Measurements from ENCODE around the gene TP53INP2. TPM values are rescaled to one million over a fixed set of nuclear protein-coding genes. Genes with fewer than 3 reads are reported as not detected.
A peak's percentile ranks its signal among the peaks of the same experiment; 100 is the strongest.
"Not testable (repeated sequence)": the region's sequence is repeated elsewhere in the genome, so short reads cannot be mapped to it uniquely, and the experiment has no call there.

Gene TP53INP2
- total RNA-seq (10 to 100 TPM in 4 of 5 donors, 1 to 10 TPM in 1; 8.4 to 63.1 (median 28.0) TPM), polyA plus RNA-seq (10 to 100 TPM; 11.6 to 28.0 (median 25.0) TPM)
- long read RNA-seq, donor 1, full-length matches to known transcripts, result 1 of 1 reads
- long read RNA-seq, donor 1, partial matches to known transcripts, result 0 of 1 reads
- long read RNA-seq, donor 1, other reads (novel, unspliced or antisense), result 0 of 1 reads
- long read RNA-seq, donor 2, partial matches to known transcripts, result 13 of 28 reads
- long read RNA-seq, donor 2, other reads (novel, unspliced or antisense), result 15 of 28 reads
- long read RNA-seq, donor 3, result 0 reads
- long read RNA-seq, donor 4, result 0 reads
- long read RNA-seq, donor 5, partial matches to known transcripts, result 5 of 5 reads
- long read RNA-seq, donor 5, other reads (novel, unspliced or antisense), result 0 of 5 reads
- long read RNA-seq, donor 6, partial matches to known transcripts, result 10 of 10 reads
- long read RNA-seq, donor 6, other reads (novel, unspliced or antisense), result 0 of 10 reads
- long read RNA-seq, donor 7, full-length matches to known transcripts, result 1 of 12 reads
- long read RNA-seq, donor 7, partial matches to known transcripts, result 11 of 12 reads
- long read RNA-seq, donor 7, other reads (novel, unspliced or antisense), result 0 of 12 reads
- long read RNA-seq, donor 8, result 0 reads
- long read RNA-seq, donor 9, result 0 reads
- long read RNA-seq, donor 10, result 0 reads

- Histone ChIP-seq H3K36me3 (no peaks in the 10 kb centered on the region), H3K27me3 (no peaks in the 10 kb centered on the region), H3K27ac (peak within 1 kb of the TSS; percentile 96 to 100 (median 99)), H3K4me3 (peak within 1 kb of the TSS; percentile 46 to 96 (median 78)), H3K4me1 (peaks cover 19 to 52% (median 37%) of the 10 kb centered on the region in 4 donors), H3K9me3 (no peaks in the 10 kb centered on the region)
- WGBS, 5 donors, result 0 to 3% (median 1%) methylated on average over 17 to 82 of the region's 82 CpGs
- peak; percentile 96 to 97 for DNase-seq
- intact Hi-C loops (cut with DNase I; ENCODE audit: low total_unique reads), result no loop called here
- TF ChIP-seq EP300 (IDR thresholded peaks at IDR 0.05) (no peak), POLR2AphosphoS5 (IDR thresholded peaks at IDR 0.05) (peak; percentile 69 to 88 (median 84)), POLR2A (IDR thresholded peaks at IDR 0.05) (peak in 1 of 4 donors; percentile 17)
- TF ChIP-seq, protein P1, sequence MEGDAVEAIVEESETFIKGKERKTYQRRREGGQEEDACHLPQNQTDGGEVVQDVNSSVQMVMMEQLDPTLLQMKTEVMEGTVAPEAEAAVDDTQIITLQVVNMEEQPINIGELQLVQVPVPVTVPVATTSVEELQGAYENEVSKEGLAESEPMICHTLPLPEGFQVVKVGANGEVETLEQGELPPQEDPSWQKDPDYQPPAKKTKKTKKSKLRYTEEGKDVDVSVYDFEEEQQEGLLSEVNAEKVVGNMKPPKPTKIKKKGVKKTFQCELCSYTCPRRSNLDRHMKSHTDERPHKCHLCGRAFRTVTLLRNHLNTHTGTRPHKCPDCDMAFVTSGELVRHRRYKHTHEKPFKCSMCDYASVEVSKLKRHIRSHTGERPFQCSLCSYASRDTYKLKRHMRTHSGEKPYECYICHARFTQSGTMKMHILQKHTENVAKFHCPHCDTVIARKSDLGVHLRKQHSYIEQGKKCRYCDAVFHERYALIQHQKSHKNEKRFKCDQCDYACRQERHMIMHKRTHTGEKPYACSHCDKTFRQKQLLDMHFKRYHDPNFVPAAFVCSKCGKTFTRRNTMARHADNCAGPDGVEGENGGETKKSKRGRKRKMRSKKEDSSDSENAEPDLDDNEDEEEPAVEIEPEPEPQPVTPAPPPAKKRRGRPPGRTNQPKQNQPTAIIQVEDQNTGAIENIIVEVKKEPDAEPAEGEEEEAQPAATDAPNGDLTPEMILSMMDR (IDR thresholded peaks at IDR 0.05), result peak in 1 of 7 experiments; percentile 0
Observed at GRCh38 chr20:34704177-34705007, at the start of gene TP53INP2. TSS of gene TP53INP2 (plus strand) at chr20:34704344. CDS start at chr20:34708740, 4,396 bp downstream.

DNA sequence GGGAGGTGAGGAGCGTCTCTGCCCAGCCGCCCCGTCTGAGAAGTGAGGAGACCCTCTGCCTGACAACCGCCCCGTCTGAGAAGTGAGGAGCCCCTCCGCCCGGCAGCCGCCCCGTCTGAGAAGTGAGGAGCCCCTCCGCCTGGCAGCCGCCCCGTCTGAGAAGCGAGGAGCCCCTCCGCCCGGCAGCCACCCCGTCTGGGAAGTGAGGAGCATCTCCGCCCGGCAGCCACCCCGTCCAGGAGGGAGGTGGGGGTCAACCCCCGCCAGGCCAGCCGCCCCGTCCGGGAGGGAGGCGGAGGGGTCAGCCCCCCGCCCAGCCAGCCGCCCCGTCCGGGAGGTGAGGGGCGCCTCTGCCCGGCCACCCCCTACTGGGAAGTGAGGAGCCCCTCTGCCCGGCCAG, 45.5 kb upstream of the TP53INP2 start:
- H3K4me1 ChIP-seq; DNase-seq; H3K27ac ChIP-seq; intact Hi-C loops (cut with DNase I; ENCODE audit: low total_unique reads); H3K9me3 ChIP-seq; H3K27me3 ChIP-seq; H3K4me3 ChIP-seq: not testable (repeated sequence)
- 94 to 99% (median 97%) methylated on average over 10 to 31 of the region's 31 CpGs; no CpG with 5 or more reads in 1 of the 5 donors for whole genome bisulfite sequencing, 5 donors
- peaks cover 0 to 20% (median 12%) of the 10 kb centered on the region in 4 donors for H3K36me3 ChIP-seq

GRCh38 chr20:34661811-34662210, 42.3 kb upstream of the TP53INP2 start:
- WGBS, 5 donors, result 75 to 87% (median 86%) methylated on average over 5 of the region's 5 CpGs
- H3K4me3 ChIP-seq; DNase-seq; H3K4me1 ChIP-seq; intact Hi-C loops (cut with DNase I; ENCODE audit: low total_unique reads); H3K9me3 ChIP-seq; H3K27ac ChIP-seq; H3K36me3 ChIP-seq; H3K27me3 ChIP-seq: not testable (repeated sequence)

GRCh38 chr20:34663213-34663943, 40.8 kb upstream of the TP53INP2 start:
- TF ChIP-seq, protein P1 (IDR thresholded peaks at IDR 0.05), result no peak
- no peak for TF ChIP-seq POLR2AphosphoS5 (IDR thresholded peaks at IDR 0.05)
- TF ChIP-seq POLR2A (IDR thresholded peaks at IDR 0.05), result no peak
- TF ChIP-seq EP300 (IDR thresholded peaks at IDR 0.05), result no peak
- intact Hi-C loops (cut with DNase I; ENCODE audit: low total_unique reads), result no loop called here

DNA sequence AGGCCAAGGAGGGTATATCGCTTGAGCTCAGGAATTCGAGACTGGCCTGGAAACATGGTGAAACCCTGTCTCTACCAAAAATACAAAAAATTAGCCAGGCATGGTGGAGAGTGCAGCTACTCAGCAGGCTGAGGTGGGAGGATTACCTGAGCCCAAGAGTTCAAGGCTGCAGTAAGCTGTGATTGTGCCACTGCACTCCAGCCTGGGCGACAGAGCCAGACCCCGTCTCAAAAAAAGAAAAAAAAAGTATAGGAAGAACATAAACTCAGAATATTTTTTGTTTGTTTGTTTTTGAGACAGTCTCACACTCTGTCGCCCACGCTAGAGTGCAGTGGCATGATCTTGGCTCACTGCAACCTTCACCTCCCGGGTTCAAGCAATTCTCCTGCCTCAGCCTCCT, 39.4 kb upstream of the TP53INP2 start:
- WGBS, 5 donors, result 96 to 99% (median 97%) methylated on average over 7 of the region's 7 CpGs
- H3K27me3 ChIP-seq; H3K36me3 ChIP-seq; H3K27ac ChIP-seq; H3K9me3 ChIP-seq; H3K4me1 ChIP-seq; H3K4me3 ChIP-seq; DNase-seq; intact Hi-C loops (cut with DNase I; ENCODE audit: low total_unique reads): not testable (repeated sequence)

More at GRCh38 chr20:34663213-34663943, 40.8 kb upstream of the TP53INP2 start:
- H3K9me3 ChIP-seq, result no peaks in the 10 kb centered on the region
- H3K4me1 ChIP-seq, result no peaks in the 10 kb centered on the region
- H3K36me3 ChIP-seq, result no peaks in the 10 kb centered on the region
- no peak for DNase-seq
- no peak overlapping the region for H3K27ac ChIP-seq
- H3K4me3 ChIP-seq, result no peak overlapping the region
- WGBS, 5 donors, result 85 to 92% (median 88%) methylated on average over 5 of the region's 5 CpGs
- no peaks in the 10 kb centered on the region for H3K27me3 ChIP-seq
